Fibroblast of lung (primary cell): Measurements from ENCODE around the gene TRAT1. TPM values are rescaled to one million over a fixed set of nuclear protein-coding genes. Genes with fewer than 3 reads are reported as not detected.

ENCODE experiments used
- DNase-seq, 2 donors: peaks; one replicate each; pipeline versions ENCODE4 v3.0.0 to v3.0.0-alpha.2; 2010; ENCODE audit warnings: low read depth in 2 of 2
- H2AFZ ChIP-seq: 2 replicates; pipeline ENCODE4 v1.5.1; 2012; ENCODE audit warnings: low read length, control low read depth, inconsistent platforms
- H3K27ac ChIP-seq: 2 replicates; pipeline ENCODE4 v1.5.1; 2011; ENCODE audit warnings: low read length, control low read depth; ENCODE audit not compliant: insufficient read depth
- H3K27me3 ChIP-seq: 2 replicates; pipeline ENCODE4 v1.5.1; 2011; ENCODE audit warnings: mild to moderate bottlenecking, low read length; ENCODE audit not compliant: control insufficient read depth, insufficient read depth
- H3K36me3 ChIP-seq: 2 replicates; pipeline ENCODE4 v1.5.1; 2011; ENCODE audit warnings: low read length; ENCODE audit not compliant: control insufficient read depth, insufficient read depth
- H3K4me1 ChIP-seq: 2 replicates; pipeline ENCODE4 v1.5.1; 2011; ENCODE audit warnings: low read length; ENCODE audit not compliant: control insufficient read depth, insufficient read depth; ENCODE audit errors: extremely low read depth
- H3K4me2 ChIP-seq: 2 replicates; pipeline ENCODE4 v1.5.1; 2011; ENCODE audit warnings: low read length, control low read depth; ENCODE audit not compliant: insufficient read depth; ENCODE audit errors: extremely low read depth
- H3K4me3 ChIP-seq, 4 experiments: fragments of 200-600 bp in 1 of 4; sonication (generic) in 1 of 4; replicated peaks in 1 of 4; 2 replicates each; pipeline ENCODE4 v1.5.1; 2011 to 2016; ENCODE audit warnings: low read length in 4 of 4, low read depth in 3 of 4, mild to moderate bottlenecking in 3 of 4, control low read depth in 2 of 4, inconsistent platforms in 1 of 4, mixed read lengths in 1 of 4; ENCODE audit not compliant: insufficient read depth in 1 of 4; ENCODE audit errors: control extremely low read depth in 1 of 4
- H3K79me2 ChIP-seq: 2 replicates; pipeline ENCODE4 v1.5.1; 2012; ENCODE audit warnings: mild to moderate bottlenecking, low read length, inconsistent platforms; ENCODE audit not compliant: control insufficient read depth, insufficient read depth
- H3K9ac ChIP-seq: 2 replicates; pipeline ENCODE4 v1.5.1; 2011; ENCODE audit warnings: mild to moderate bottlenecking, low read length, control low read depth; ENCODE audit not compliant: insufficient read depth
- H3K9me3 ChIP-seq: 2 replicates; pipeline ENCODE4 v1.5.1; 2012; ENCODE audit warnings: low read depth, low read length; ENCODE audit not compliant: control insufficient read depth, insufficient read depth
- H4K20me1 ChIP-seq: 2 replicates; pipeline ENCODE4 v1.5.1; 2011; ENCODE audit warnings: low read length; ENCODE audit not compliant: control insufficient read depth, insufficient read depth; ENCODE audit errors: extremely low read depth
- CTCF ChIP-seq, 2 donors: IDR thresholded peaks in 1 of 2; conservative IDR thresholded peaks in 1 of 2; 1 replicate in 1 of 2; 2 replicates in 1 of 2; pipeline ENCODE4 v1.5.1; 2011 to 2012; ENCODE audit warnings: low read length in 2 of 2, control low read depth in 1 of 2, inconsistent platforms in 1 of 2, low read depth in 1 of 2, mild to moderate bottlenecking in 1 of 2
- EZH2 ChIP-seq: IDR thresholded peaks from 2 replicates; pipeline ENCODE4 v1.5.1; 2012; ENCODE audit warnings: low read length, control low read depth, mild to moderate bottlenecking; ENCODE audit errors: missing control alignments
- polyA plus RNA-seq, 2 donors: library from polyadenylated mRNA; depleted of rRNA in 1 of 2; stranded (reverse) in 1 of 2; unstranded in 1 of 2; fragments of >200 nt; gene quantifications; 2 replicates each; pipeline ENCODE4 v1.2.1, GENCODE V29; 2011 to 2012; ENCODE audit warnings: missing spikeins in 1 of 2
- total RNA-seq: library from RNA; depleted of rRNA; stranded (reverse); fragments of >200 nt; gene quantifications from 2 replicates; pipeline ENCODE4 v1.2.1, GENCODE V29; 2014

Gene TRAT1
- total and polyA plus RNA-seq, 2 donors (not counting 1 experiment from before 2014, with no cell fraction given) = not detected

- H3K36me3 ChIP-seq = no peaks in the 10 kb centered on the region
- DNase-seq = no peak
- no peak overlapping the region for H3K4me3 ChIP-seq
- H3K4me2 ChIP-seq = no peak overlapping the region
- no peaks in the 10 kb centered on the region for H3K79me2 ChIP-seq
- H3K9ac ChIP-seq = no peak overlapping the region
- H3K9me3 ChIP-seq = no peaks in the 10 kb centered on the region
- H3K4me1 ChIP-seq = no peaks in the 10 kb centered on the region
- no peak overlapping the region for H3K27ac ChIP-seq
- no peak for TF ChIP-seq CTCF (conservative IDR thresholded peaks at IDR 0.05 in 1 of 2, IDR thresholded peaks at IDR 0.05 in 1 of 2; ENCODE audit: low read depth in 1 of 2, low read length in 2 of 2)
- TF ChIP-seq EZH2 = no peak
- no peaks in the 10 kb centered on the region for H4K20me1 ChIP-seq
- no peaks in the 10 kb centered on the region for H3K27me3 ChIP-seq
- H2AFZ ChIP-seq = no peak overlapping the region
Observed at GRCh38 chr3:108804966-108805365, 17.6 kb upstream of the TRAT1 start.

GRCh38 chr3:108806316-108806715 is 16.3 kb upstream of the TRAT1 start:
- no peak for TF ChIP-seq CTCF (conservative IDR thresholded peaks at IDR 0.05 in 1 of 2, IDR thresholded peaks at IDR 0.05 in 1 of 2; ENCODE audit: low read depth in 1 of 2, low read length in 2 of 2)
- no peak for TF ChIP-seq EZH2
- no peaks in the 10 kb centered on the region for H4K20me1 ChIP-seq
- H3K4me1 ChIP-seq = no peaks in the 10 kb centered on the region
- H3K4me3 ChIP-seq = no peak overlapping the region
- no peak overlapping the region for H3K4me2 ChIP-seq
- no peaks in the 10 kb centered on the region for H3K27me3 ChIP-seq
- no peak for DNase-seq
- no peak overlapping the region for H3K27ac ChIP-seq
- H3K9me3 ChIP-seq = no peaks in the 10 kb centered on the region
- H2AFZ ChIP-seq = no peak overlapping the region
- no peak overlapping the region for H3K9ac ChIP-seq
- no peaks in the 10 kb centered on the region for H3K36me3 ChIP-seq
- H3K79me2 ChIP-seq = no peaks in the 10 kb centered on the region

- no peaks in the 10 kb centered on the region for H3K4me1 ChIP-seq
- H2AFZ ChIP-seq = no peak overlapping the region
- no peaks in the 10 kb centered on the region for H3K36me3 ChIP-seq
- H3K4me3 ChIP-seq = no peak overlapping the region
- H4K20me1 ChIP-seq = no peaks in the 10 kb centered on the region
- DNase-seq = peak in 1 of 2 donors; percentile 17
- H3K9me3 ChIP-seq = no peaks in the 10 kb centered on the region
- TF ChIP-seq EZH2 (no peak), CTCF (conservative IDR thresholded peaks at IDR 0.05 in 1 of 2, IDR thresholded peaks at IDR 0.05 in 1 of 2; ENCODE audit: low read depth in 1 of 2, low read length in 2 of 2) (no peak)
- no peak overlapping the region for H3K27ac ChIP-seq
- no peaks in the 10 kb centered on the region for H3K79me2 ChIP-seq
- no peak overlapping the region for H3K4me2 ChIP-seq
- no peaks in the 10 kb centered on the region for H3K27me3 ChIP-seq
- H3K9ac ChIP-seq = no peak overlapping the region
Observed at GRCh38 chr3:108818404-108818803, 4.2 kb upstream of the TRAT1 start.
